Activated CD4-positive, alpha-beta T cell treated with anti-CD3 and anti-CD28 coated beads for 24 hours (primary cell): Measurements from ENCODE around the gene TRAK2.

Experiments
- DNase-seq, 2 donors: peaks; one replicate each; pipeline ENCODE4 v3.0.0-alpha.2; 2020; ENCODE audit warnings: low read depth in 2 of 2

Gene TRAK2

GRCh38 chr2:201361078-201361733, 90.1 kb downstream of the TRAK2 start:
- DNase-seq: no peak

GRCh38 chr2:201360256-201360655, 91.0 kb downstream of the TRAK2 start:
- DNase-seq: no peak

GRCh38 chr2:201358684-201359083, 92.6 kb downstream of the TRAK2 start:
- DNase-seq: peak in 1 of 2 donors; percentile 13

- no peak for DNase-seq
These were observed 94.0 kb downstream of the TRAK2 start, which contains the start of gene FLACC1 for GRCh38 chr2:201357221-201357620. Gene FLACC1 (minus strand): TSS chr2:201357345. CDS start chr2:201351404, 5,941 bp downstream.

GRCh38 chr2:201353116-201353515, 98.1 kb downstream of the TRAK2 start:
- DNase-seq: no peak

- DNase-seq: no peak
These were observed 100.4 kb downstream of the TRAK2 start for GRCh38 chr2:201350879-201351278.

- DNase-seq: no peak
These were observed 101.7 kb downstream of the TRAK2 start for GRCh38 chr2:201349601-201350000.

GRCh38 chr2:201348758-201349157, 102.5 kb downstream of the TRAK2 start:
- DNase-seq: no peak

- DNase-seq: no peak
These were observed 104.1 kb downstream of the TRAK2 start for GRCh38 chr2:201347138-201347537.

- no peak for DNase-seq
These were observed 105.5 kb downstream of the TRAK2 start for GRCh38 chr2:201345625-201346213.

- no peak for DNase-seq
These were observed 106.4 kb downstream of the TRAK2 start for GRCh38 chr2:201344663-201345366.

- DNase-seq: no peak
These were observed 107.7 kb downstream of the TRAK2 start for GRCh38 chr2:201343559-201343958.

- DNase-seq: no peak
These were observed 108.3 kb downstream of the TRAK2 start for GRCh38 chr2:201342923-201343322.

- no peak for DNase-seq
These were observed 121.8 kb downstream of the TRAK2 start for GRCh38 chr2:201329409-201329808.

- DNase-seq: no peak
These were observed 123.6 kb downstream of the TRAK2 start for GRCh38 chr2:201327678-201328077.
